CD14-positive monocyte (primary cell): ENCODE data around the gene NLRP10. TPM values are rescaled to one million over a fixed set of nuclear protein-coding genes. Genes with fewer than 3 reads are reported as not detected.

Source experiments
- DNase-seq, 3 donors: peaks; one replicate each; pipeline ENCODE4 v3.0.0-alpha.2; 2011 to 2022
- H2AFZ ChIP-seq: 2 replicates; pipeline ENCODE4 v1.6.0; 2012; ENCODE audit warnings: mild to moderate bottlenecking, low read depth, low read length, inconsistent platforms; ENCODE audit not compliant: insufficient read depth, poor library complexity, severe bottlenecking
- H3K27ac ChIP-seq, 2 donors: 1 replicate in 1 of 2; 2 replicates in 1 of 2; pipeline ENCODE4 v1.5.1; 2012 to 2013; ENCODE audit warnings: low read length in 2 of 2, control low read depth in 1 of 2, inconsistent platforms in 1 of 2, low read depth in 1 of 2, mild to moderate bottlenecking in 1 of 2
- H3K27me3 ChIP-seq, 2 donors: one replicate each; pipeline versions ENCODE4 v1.6.0 to v1.6.1; 2011 to 2013; ENCODE audit warnings: low read length in 2 of 2; ENCODE audit not compliant: control insufficient read depth in 2 of 2, insufficient read depth in 2 of 2
- H3K36me3 ChIP-seq, 2 donors: replicated peaks in 1 of 2; 1 replicate in 1 of 2; 2 replicates in 1 of 2; pipeline versions ENCODE4 v1.5.1 to v1.6.1; 2012 to 2013; ENCODE audit warnings: low read length in 2 of 2, control low read depth in 1 of 2, inconsistent platforms in 1 of 2, mild to moderate bottlenecking in 1 of 2; ENCODE audit not compliant: insufficient read depth in 2 of 2, control insufficient read depth in 1 of 2
- H3K4me1 ChIP-seq, 2 donors: 1 replicate in 1 of 2; 2 replicates in 1 of 2; pipeline versions ENCODE4 v1.5.1 to v1.6.1; 2012 to 2013; ENCODE audit warnings: low read length in 2 of 2, control low read depth in 1 of 2, inconsistent platforms in 1 of 2, mild to moderate bottlenecking in 1 of 2, moderate library complexity in 1 of 2; ENCODE audit not compliant: insufficient read depth in 2 of 2, control insufficient read depth in 1 of 2
- H3K4me2 ChIP-seq: replicated peaks from 2 replicates; pipeline ENCODE3; 2012; ENCODE audit warnings: low read length, moderate library complexity, mild to moderate bottlenecking; ENCODE audit not compliant: poor library complexity, severe bottlenecking; ENCODE audit errors: extremely low read depth
- H3K4me3 ChIP-seq, 3 experiments: fragments of 200-600 bp in 1 of 3; sonication (generic) in 1 of 3; replicated peaks in 1 of 3; 1 replicate in 2 of 3; 2 replicates in 1 of 3; pipeline ENCODE4 v1.5.1; 2011 to 2013; ENCODE audit warnings: low read length in 3 of 3, mild to moderate bottlenecking in 3 of 3, control low read depth in 2 of 3, low read depth in 2 of 3, inconsistent platforms in 1 of 3, moderate library complexity in 1 of 3
- H3K79me2 ChIP-seq: 2 replicates; pipeline ENCODE4 v1.6.0; 2012; ENCODE audit warnings: mild to moderate bottlenecking, control low read depth, inconsistent platforms, low read length, moderate library complexity; ENCODE audit not compliant: insufficient read depth
- H3K9ac ChIP-seq: 2 replicates; pipeline ENCODE4 v1.6.0; 2017; ENCODE audit warnings: low read length, mild to moderate bottlenecking; ENCODE audit not compliant: insufficient read depth, poor library complexity, severe bottlenecking
- H3K9me3 ChIP-seq, 2 donors: replicated peaks in 1 of 2; 1 replicate in 1 of 2; 2 replicates in 1 of 2; pipeline versions ENCODE4 v1.5.1 to v1.6.1; 2012 to 2013; ENCODE audit warnings: low read length in 2 of 2, control low read depth in 1 of 2; ENCODE audit not compliant: control insufficient read depth in 1 of 2, insufficient read depth in 1 of 2
- H4K20me1 ChIP-seq: 2 replicates; pipeline ENCODE4 v1.6.0; 2012; ENCODE audit warnings: mild to moderate bottlenecking, low read length, control low read depth, moderate library complexity; ENCODE audit not compliant: insufficient read depth
- H3K27ac Mint-ChIP-seq, 7 donors: one replicate each; pipeline ENCODE4 v1.8.0; 2020; ENCODE audit warnings: mild to moderate bottlenecking in 7 of 7, mixed read lengths in 7 of 7, moderate library complexity in 6 of 7, inconsistent platforms in 2 of 7
- H3K27me3 Mint-ChIP-seq, 3 donors: one replicate each; pipeline ENCODE4 v1.8.0; 2021 to 2022; ENCODE audit warnings: low read depth in 3 of 3, mild to moderate bottlenecking in 3 of 3, mixed read lengths in 3 of 3, moderate library complexity in 3 of 3, inconsistent platforms in 1 of 3
- H3K36me3 Mint-ChIP-seq, 2 donors: one replicate each; pipeline ENCODE4 v1.8.0; 2020; ENCODE audit warnings: mixed read lengths in 2 of 2, inconsistent platforms in 1 of 2, mild to moderate bottlenecking in 1 of 2
- H3K4me1 Mint-ChIP-seq: one replicate; pipeline ENCODE4 v1.8.0; 2020; ENCODE audit warnings: mild to moderate bottlenecking, mixed read lengths
- H3K4me3 Mint-ChIP-seq, 2 donors: one replicate each; pipeline ENCODE4 v1.8.0; 2020; ENCODE audit warnings: mild to moderate bottlenecking in 2 of 2, mixed read lengths in 2 of 2, moderate library complexity in 1 of 2
- H3K9me3 Mint-ChIP-seq, 7 donors: one replicate each; pipeline ENCODE4 v1.8.0; 2020 to 2022; ENCODE audit warnings: mixed read lengths in 7 of 7, mild to moderate bottlenecking in 6 of 7, moderate library complexity in 6 of 7, inconsistent platforms in 2 of 7
- WGBS: methylation state at CpG from one replicate; pipeline ENCODE4 v1.1.5; 2013; ENCODE audit warnings: missing lambda C conversion rate; ENCODE audit not compliant: insufficient coverage; 5-methylcytosine and 5-hydroxymethylcytosine counted together
- intact Hi-C, 2 donors: fragments of 100-400 bp; cut with micrococcal nuclease; formaldehyde crosslinking; loops; one replicate each; pipeline versions ENCODE4 v1.15.0 to v1.15.1; 2023
- polyA plus RNA-seq, 3 donors: library from polyadenylated mRNA; depleted of rRNA in 1 of 3; unstranded in 2 of 3; stranded (reverse) in 1 of 3; fragments of 300-500 nt in 2 of 3; fragments of >200 nt in 1 of 3; fragmentation: Illumina TruSeq in 2 of 3; gene quantifications; 1 replicate in 2 of 3; 2 replicates in 1 of 3; pipeline ENCODE4 v1.2.3, GENCODE V29; 2012 to 2021
- TF ChIP-seq, protein P1 (sequence below): fragments of 200-600 bp; IDR thresholded peaks from one replicate; pipeline ENCODE4 v1.8.0; 2022; ENCODE audit warnings: antibody characterized with exemption, mild to moderate bottlenecking

The NLRP10 gene
- polyA plus RNA-seq, 3 donors: not detected

DNA sequence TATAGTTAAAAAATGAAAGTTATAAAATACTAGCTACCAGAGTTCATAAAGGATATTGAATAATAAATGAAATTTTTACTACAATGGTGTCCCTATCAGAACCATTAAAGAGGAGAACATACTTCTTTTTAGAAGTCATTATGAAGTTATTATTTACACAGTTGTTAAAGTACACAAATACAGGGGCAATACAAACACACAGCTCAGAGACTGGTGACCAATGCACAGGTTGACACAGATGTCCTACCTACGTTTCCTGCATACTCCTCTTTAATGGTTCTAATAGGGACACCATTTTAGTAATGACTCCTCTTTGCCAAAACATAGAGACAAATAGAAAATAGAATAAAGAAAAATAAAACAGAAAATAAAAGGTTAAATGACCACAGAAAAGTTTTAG is 10.1 kb downstream of the NLRP10 start:
- Mint-ChIP-seq H3K4me3 (no peak overlapping the region), H3K27ac (no peak overlapping the region), H3K36me3 (no peaks in the 10 kb centered on the region), H3K9me3 (peaks cover 0 to 3% (median 0%) of the 10 kb centered on the region in 7 donors), H3K4me1 (no peaks in the 10 kb centered on the region), H3K27me3 (peaks cover 1 to 3% (median 2%) of the 10 kb centered on the region in 3 donors)
- no peaks in the 10 kb centered on the region for H3K9me3 ChIP-seq
- DNase-seq: no peak
- H2AFZ ChIP-seq: no peak overlapping the region
- intact Hi-C loops: no loop called here
- H3K4me1 ChIP-seq: no peaks in the 10 kb centered on the region
- H3K27ac ChIP-seq: no peak overlapping the region
- TF ChIP-seq, protein P1, sequence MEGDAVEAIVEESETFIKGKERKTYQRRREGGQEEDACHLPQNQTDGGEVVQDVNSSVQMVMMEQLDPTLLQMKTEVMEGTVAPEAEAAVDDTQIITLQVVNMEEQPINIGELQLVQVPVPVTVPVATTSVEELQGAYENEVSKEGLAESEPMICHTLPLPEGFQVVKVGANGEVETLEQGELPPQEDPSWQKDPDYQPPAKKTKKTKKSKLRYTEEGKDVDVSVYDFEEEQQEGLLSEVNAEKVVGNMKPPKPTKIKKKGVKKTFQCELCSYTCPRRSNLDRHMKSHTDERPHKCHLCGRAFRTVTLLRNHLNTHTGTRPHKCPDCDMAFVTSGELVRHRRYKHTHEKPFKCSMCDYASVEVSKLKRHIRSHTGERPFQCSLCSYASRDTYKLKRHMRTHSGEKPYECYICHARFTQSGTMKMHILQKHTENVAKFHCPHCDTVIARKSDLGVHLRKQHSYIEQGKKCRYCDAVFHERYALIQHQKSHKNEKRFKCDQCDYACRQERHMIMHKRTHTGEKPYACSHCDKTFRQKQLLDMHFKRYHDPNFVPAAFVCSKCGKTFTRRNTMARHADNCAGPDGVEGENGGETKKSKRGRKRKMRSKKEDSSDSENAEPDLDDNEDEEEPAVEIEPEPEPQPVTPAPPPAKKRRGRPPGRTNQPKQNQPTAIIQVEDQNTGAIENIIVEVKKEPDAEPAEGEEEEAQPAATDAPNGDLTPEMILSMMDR: no peak
- no peak overlapping the region for H3K4me3 ChIP-seq
- no peaks in the 10 kb centered on the region for H4K20me1 ChIP-seq
- no peak overlapping the region for H3K4me2 ChIP-seq
- H3K79me2 ChIP-seq: no peaks in the 10 kb centered on the region
- H3K36me3 ChIP-seq: no peaks in the 10 kb centered on the region
- no peak overlapping the region for H3K9ac ChIP-seq
- no CpG with 5 or more reads among the region's 1 CpG for WGBS
- H3K27me3 ChIP-seq: no peaks in the 10 kb centered on the region

DNA sequence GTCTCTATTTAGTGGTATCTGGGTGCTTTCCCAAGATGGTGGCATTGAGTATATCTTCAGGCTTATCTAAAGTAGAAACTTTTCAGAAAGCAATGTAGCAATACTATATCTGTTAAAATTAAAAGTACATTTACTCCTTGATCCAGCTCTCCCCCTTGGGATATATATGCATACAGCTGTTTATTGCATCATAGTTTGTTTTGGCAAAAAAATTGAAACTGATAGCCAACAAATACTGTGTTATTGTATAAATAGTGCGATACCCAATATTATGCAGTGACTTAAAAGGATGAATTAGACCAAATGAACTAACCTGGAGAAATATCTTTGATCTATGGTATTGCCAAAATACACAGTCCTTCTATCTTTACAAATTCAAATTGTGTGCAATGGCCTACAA is 15.3 kb downstream of the NLRP10 start:
- no peak overlapping the region for H3K27ac Mint-ChIP-seq
- DNase-seq: no peak
- Histone ChIP-seq H3K36me3 (no peaks in the 10 kb centered on the region), H3K4me1 (no peaks in the 10 kb centered on the region), H3K9me3 (peaks cover 2 to 12% of the 10 kb centered on the region in 2 donors), H3K79me2 (no peaks in the 10 kb centered on the region), H3K27me3 (no peaks in the 10 kb centered on the region), H3K9ac (no peak overlapping the region), H3K27ac (no peak overlapping the region), H2AFZ (no peak overlapping the region), H3K4me2 (no peak overlapping the region), H4K20me1 (no peaks in the 10 kb centered on the region), H3K4me3 (no peak overlapping the region)
- WGBS: no CpG with 5 or more reads among the region's 1 CpG
- intact Hi-C loops: no loop called here
- no peak overlapping the region for H3K4me3 Mint-ChIP-seq
- H3K4me1 Mint-ChIP-seq: no peaks in the 10 kb centered on the region
- no peaks in the 10 kb centered on the region for H3K36me3 Mint-ChIP-seq
- peaks cover 0 to 6% (median 3%) of the 10 kb centered on the region in 7 donors for H3K9me3 Mint-ChIP-seq
- H3K27me3 Mint-ChIP-seq: peaks cover 0 to 2% (median 1%) of the 10 kb centered on the region in 3 donors
- TF ChIP-seq, protein P1: no peak
